WERI-Rb-1 (cell line): ENCODE data around the gene GNB3.

Source experiments
- DNase-seq: peaks from one replicate; pipeline ENCODE4 v3.0.0-alpha.2; 2020
- H3K27ac ChIP-seq: fragments of 250-450 bp; sonication (Bioruptor Pico); 2 replicates; pipeline ENCODE4 v1.5.1; 2020; ENCODE audit warnings: mild to moderate bottlenecking, moderate library complexity
- H3K27me3 ChIP-seq: fragments of 250-450 bp; sonication (Bioruptor Pico); 2 replicates; pipeline ENCODE4 v1.5.1; 2021; ENCODE audit warnings: mild to moderate bottlenecking, low read depth, moderate library complexity; ENCODE audit not compliant: insufficient read depth, severe bottlenecking
- H3K36me3 ChIP-seq: fragments of 250-450 bp; sonication (Bioruptor Pico); 2 replicates; pipeline ENCODE4 v1.5.1; 2020; ENCODE audit warnings: mild to moderate bottlenecking, moderate library complexity
- H3K4me3 ChIP-seq: 2 replicates; pipeline ENCODE4 v1.5.1; 2011; ENCODE audit warnings: low read depth, mild to moderate bottlenecking, control low read depth, low read length
- H3K9me3 ChIP-seq: fragments of 250-450 bp; sonication (Bioruptor Pico); 2 replicates; pipeline ENCODE4 v1.5.1; 2021; ENCODE audit warnings: mild to moderate bottlenecking, moderate library complexity; ENCODE audit not compliant: severe bottlenecking
- CTCF ChIP-seq: IDR thresholded peaks from 2 replicates; pipeline ENCODE4 v1.5.1; 2011; ENCODE audit warnings: low read depth, mild to moderate bottlenecking, control low read depth, inconsistent platforms, low read length

The GNB3 gene

DNA sequence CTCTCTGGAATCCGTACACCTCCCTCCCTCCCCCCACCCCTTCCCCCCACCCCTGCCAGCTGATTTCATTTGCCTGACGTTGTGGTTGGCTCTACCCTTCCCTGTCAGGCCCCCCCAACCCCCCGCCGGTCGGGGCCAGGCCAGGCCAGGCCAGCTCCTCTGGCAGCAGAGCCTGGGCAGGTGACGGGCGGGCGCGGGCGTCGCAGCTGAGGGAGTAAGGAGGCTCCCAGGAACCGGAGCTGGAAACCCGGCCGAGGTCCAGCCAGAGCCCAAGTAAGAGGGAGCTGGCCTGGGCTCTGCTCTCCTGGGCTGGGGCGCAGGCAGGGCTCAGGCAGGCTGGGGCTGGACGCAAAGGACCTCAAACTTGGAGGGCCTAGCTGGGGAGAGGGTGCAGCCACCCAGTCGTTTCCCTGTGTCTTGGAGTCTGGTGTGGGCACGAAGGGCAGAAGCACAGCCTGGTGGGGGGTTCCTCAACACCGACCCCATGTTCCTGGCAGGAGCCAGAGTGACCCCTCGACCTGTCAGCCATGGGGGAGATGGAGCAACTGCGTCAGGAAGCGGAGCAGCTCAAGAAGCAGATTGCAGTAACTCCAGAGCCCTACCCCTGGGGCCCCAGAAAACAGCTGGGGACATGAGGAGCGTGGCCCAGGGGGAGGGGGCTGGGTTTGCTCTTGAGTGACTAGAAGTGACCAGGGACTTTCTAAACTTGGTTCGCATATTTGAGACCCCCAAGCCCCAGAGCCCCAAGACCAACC, at the start of gene GNB3:
TSS of gene GNB3 (plus strand) at position 165 of the 755 bp plus-strand sequence. CDS start at position 528, 363 bp downstream.
- peak; percentile 54 for DNase-seq
- peaks cover 83% of the 10 kb centered on the region for H3K36me3 ChIP-seq
- H3K27me3 ChIP-seq = no peaks in the 10 kb centered on the region
- H3K9me3 ChIP-seq = no peaks in the 10 kb centered on the region
- peak within 1 kb of the TSS; percentile 66 for H3K4me3 ChIP-seq
- TF ChIP-seq CTCF = no peak
- peak within 1 kb of the TSS; percentile 98 for H3K27ac ChIP-seq

GRCh38 chr12:6791931-6792520, 48.7 kb upstream of the GNB3 start:
- no peak for DNase-seq
- Histone ChIP-seq H3K36me3 (no peaks in the 10 kb centered on the region), H3K4me3 (no peak overlapping the region), H3K27ac (no peak overlapping the region), H3K27me3 (no peaks in the 10 kb centered on the region), H3K9me3 (no peaks in the 10 kb centered on the region)
- no peak for TF ChIP-seq CTCF

DNA sequence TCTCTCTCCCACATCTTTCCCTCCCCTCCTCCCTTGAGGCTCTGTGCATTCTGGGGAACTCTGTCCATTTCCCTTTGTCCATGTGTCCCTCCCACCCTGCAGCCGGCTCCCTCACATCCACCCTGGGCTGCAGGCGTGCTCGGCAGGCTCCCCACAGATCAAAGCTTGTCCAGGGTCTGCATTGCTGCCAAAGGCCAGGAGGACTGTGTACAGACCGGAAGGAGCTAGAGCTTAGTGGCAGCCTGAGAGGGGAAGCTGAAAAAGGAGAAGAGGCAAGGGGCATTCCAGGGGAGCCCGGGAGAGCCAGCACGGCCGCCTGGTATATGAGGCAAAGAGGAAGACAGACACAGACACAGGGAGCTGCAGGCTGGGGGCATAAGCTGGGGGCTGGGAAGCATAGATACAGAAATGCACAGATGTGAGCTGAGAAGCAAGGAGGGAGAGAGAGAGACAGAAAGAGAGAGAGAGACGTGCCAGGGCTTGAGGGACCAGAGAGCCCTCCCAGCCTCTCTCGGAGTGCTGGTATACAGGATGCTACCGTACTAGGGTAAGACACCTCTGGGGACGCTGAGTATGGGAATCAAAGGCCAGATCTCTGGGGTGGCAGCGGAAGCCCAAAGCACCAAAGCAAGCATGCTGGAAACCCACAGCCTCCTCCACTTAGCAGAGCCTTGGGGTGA, 48.1 kb upstream of the GNB3 start:
- H3K4me3 ChIP-seq = no peak overlapping the region
- H3K27ac ChIP-seq = no peak overlapping the region
- DNase-seq = no peak
- no peaks in the 10 kb centered on the region for H3K36me3 ChIP-seq
- no peaks in the 10 kb centered on the region for H3K27me3 ChIP-seq
- H3K9me3 ChIP-seq = no peaks in the 10 kb centered on the region
- no peak for TF ChIP-seq CTCF

DNA sequence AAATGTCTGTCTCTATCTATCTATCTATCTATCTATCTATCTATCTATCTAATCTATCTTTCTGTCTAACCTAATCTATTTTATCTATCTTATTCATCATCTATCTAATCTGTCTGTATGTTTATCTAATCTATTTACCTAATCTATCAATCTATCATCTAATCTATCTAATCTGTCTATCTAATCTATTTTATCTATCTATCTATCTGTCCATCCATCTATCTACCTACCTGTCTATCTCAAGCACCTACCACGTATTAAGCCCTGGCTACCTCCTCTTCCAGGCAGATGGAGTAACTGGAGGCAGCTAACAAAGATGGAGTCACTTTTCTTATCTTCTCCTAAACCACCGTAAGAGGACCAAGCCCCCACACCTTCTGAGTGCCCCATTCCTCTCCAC, 45.6 kb upstream of the GNB3 start:
- Histone ChIP-seq H3K9me3 (no peaks in the 10 kb centered on the region), H3K36me3 (no peaks in the 10 kb centered on the region), H3K27me3 (no peaks in the 10 kb centered on the region), H3K4me3 (no peak overlapping the region), H3K27ac (no peak overlapping the region)
- no peak for DNase-seq
- no peak for TF ChIP-seq CTCF

DNA sequence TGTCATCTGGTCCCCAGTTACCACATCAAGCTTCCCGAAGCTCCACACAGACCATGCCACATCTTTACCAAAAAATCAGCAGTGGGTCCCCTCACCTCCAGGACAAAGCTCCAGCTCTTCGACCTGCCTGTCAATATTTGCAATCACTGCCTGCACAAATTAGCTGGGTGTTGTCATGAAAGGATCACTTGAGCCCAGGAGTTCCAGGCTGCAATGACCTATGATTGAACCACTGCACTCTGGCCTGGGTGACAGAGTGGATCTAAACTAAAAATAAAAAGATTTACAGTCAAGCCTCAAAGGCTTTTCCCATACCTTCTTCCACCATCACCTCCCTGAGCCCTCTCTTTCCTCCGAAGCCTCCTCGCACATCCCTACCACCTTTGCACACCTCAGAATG, 44.1 kb upstream of the GNB3 start:
- no peak for DNase-seq
- no peak for TF ChIP-seq CTCF
- H3K27me3 ChIP-seq = no peaks in the 10 kb centered on the region
- H3K27ac ChIP-seq = no peak overlapping the region
- H3K9me3 ChIP-seq = no peaks in the 10 kb centered on the region
- no peaks in the 10 kb centered on the region for H3K36me3 ChIP-seq
- no peak overlapping the region for H3K4me3 ChIP-seq
